ENCODE measurements around the gene KIR3DL1. TPM values are rescaled to one million over a fixed set of nuclear protein-coding genes. Genes with fewer than 3 reads are reported as not detected.
"Not testable (repeated sequence)": the region's sequence is repeated elsewhere in the genome, so short reads cannot be mapped to it uniquely, and the experiment has no call there.

The KIR3DL1 gene
- total RNA-seq, 1 experiment from 2014 or later = not detected

DNA sequence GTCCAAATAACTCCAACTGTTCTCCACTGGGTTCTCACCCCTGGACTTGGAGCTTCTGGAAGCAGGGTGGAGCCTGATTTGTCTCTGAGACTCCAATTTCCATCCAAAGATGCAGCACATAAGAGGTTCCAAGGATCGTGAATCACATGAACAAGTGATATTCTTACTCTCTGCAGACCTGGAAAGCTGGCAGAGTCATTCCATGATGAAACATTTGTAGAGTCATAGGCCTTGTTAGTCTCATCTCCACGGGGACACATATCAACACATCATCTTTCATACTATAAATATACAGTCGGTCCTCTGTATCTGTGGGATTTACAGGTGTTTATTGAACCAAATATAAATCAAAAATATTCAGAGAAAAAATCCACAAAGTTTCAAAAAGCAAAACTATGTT is 1.7 kb upstream of the KIR3DL1 start:
- DNase-seq (ENCODE audit: low read depth) = not testable (repeated sequence)

DNA sequence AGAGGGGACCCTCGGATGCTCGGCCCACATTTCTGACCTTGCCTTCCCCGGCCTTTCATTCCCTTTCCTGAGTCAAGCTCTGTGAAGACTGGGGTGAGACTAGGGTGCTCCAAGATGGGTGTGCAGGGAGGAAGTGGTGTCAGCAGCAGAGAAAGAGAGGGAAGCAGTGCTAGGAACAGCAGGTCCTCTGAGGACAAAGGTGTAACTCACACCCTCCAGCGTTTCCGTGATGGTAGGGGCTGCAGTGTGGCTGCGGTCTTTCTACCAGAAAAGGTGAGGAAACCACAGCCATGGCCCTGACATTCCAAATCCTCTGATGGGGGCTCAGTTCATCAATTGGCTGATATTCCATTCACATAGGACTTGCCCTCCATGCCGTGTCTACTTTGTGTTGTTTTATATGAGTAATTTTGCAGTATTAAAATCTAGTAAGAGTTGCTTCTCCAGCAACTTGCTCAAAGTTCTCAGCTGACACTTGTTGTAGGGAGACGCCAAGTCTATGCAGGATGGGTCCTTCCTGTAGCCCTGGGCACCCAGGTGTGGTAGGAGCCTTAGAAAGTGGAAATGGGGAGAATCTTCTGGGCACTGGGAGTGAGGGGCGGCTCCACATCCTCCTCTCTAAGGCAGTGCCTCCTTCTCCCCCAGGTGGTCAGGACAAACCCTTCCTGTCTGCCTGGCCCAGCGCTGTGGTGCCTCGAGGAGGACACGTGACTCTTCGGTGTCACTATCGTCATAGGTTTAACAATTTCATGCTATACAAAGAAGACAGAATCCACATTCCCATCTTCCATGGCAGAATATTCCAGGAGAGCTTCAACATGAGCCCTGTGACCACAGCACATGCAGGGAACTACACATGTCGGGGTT is 1.6 kb downstream of the KIR3DL1 start:
- DNase-seq (ENCODE audit: low read depth) = no peak

- DNase-seq (ENCODE audit: low read depth) = not testable (repeated sequence)
Measured at GRCh38 chr19:54824416-54824815, 8.1 kb downstream of the KIR3DL1 start.

DNA sequence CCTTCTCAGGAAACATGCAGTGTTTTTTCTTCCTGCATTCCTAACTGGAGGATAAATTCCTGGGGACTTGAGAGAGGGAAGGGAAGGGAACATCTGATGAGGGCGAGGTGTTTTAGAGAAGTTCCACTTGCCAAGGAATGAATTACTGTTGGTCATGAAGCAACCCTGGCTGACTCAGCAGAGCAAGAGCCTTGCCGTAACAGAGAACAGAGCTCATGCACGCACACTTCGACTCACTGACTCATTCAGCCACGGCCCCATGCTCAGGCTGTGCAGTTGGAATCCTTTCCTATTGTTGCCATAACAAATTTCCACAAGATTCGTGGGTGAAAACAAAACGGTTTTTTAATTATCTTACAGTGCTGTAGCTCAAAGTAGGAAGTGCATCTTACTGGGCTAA is 9.1 kb downstream of the KIR3DL1 start:
- not testable (repeated sequence) for DNase-seq (ENCODE audit: low read depth)

GRCh38 chr19:54828064-54828463 is 11.8 kb downstream of the KIR3DL1 start:
- not testable (repeated sequence) for DNase-seq (ENCODE audit: low read depth)

- DNase-seq (ENCODE audit: low read depth) = not testable (repeated sequence)
Measured at GRCh38 chr19:54832496-54832895, 16.2 kb downstream of the KIR3DL1 start, which contains the start of gene KIR2DS4. Gene KIR2DS4 (plus strand): TSS chr19:54832676.

GRCh38 chr19:54835126-54835525 is 18.9 kb downstream of the KIR3DL1 start:
- not testable (repeated sequence) for DNase-seq (ENCODE audit: low read depth)

GRCh38 chr19:54837522-54837921 is 21.3 kb downstream of the KIR3DL1 start:
- not testable (repeated sequence) for DNase-seq (ENCODE audit: low read depth)

- DNase-seq (ENCODE audit: low read depth) = not testable (repeated sequence)
Measured at GRCh38 chr19:54843171-54843570, 26.9 kb downstream of the KIR3DL1 start.

DNA sequence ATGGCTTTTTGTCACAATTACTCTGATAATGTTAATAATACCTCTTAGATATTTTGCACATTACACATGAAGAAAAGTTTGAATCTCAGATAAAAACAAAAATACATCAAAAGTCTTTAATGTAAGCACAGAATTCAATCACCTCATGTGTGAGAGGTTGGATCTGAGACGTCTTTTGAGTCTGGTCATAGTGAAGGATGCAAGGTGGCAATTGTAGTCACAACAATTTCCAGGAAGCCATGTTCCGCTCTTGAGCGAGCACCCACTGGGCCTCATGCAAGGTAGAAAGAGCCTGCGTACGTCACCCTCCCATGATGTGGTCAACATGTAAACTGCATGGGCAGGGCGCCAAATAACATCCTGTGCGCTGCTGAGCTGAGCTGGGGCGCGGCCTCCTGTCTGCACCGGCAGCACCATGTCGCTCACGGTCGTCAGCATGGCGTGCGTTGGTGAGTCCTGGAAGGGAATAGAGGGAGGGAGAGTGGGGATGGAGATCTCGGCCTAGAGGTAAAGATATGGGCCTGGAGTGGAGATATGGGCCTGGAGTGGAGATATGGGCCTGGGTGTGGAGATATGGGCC is 33.9 kb downstream of the KIR3DL1 start, which contains the start of gene KIR3DL2:
Gene KIR3DL2, plus strand, starts transcription at position 383 of the 580 bp plus-strand sequence. Its CDS starts 33 bp downstream, at position 416.
- DNase-seq (ENCODE audit: low read depth) = not testable (repeated sequence)

GRCh38 chr19:54850930-54851329 is 34.7 kb downstream of the KIR3DL1 start:
- no peak for DNase-seq (ENCODE audit: low read depth)

DNA sequence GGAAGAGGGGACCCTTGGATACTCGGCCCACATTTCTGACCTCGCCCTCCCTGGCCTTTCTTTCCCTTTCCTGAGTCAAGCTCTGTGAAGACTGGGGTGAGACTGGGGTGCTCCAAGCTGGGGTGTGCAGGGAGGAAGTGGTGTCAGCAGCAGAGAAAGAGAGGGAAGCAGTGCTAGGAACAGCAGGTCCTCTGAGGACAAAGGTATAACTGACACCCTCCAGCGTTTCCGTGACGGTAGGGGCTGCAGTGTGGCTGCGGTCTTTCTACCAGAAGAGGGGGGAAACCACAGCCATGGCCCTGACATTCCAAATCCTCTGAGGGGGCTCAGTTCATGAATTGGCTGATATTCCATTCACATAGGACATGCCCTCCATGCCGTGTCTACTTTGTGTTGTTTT is 35.1 kb downstream of the KIR3DL1 start:
- no peak for DNase-seq (ENCODE audit: low read depth)

DNA sequence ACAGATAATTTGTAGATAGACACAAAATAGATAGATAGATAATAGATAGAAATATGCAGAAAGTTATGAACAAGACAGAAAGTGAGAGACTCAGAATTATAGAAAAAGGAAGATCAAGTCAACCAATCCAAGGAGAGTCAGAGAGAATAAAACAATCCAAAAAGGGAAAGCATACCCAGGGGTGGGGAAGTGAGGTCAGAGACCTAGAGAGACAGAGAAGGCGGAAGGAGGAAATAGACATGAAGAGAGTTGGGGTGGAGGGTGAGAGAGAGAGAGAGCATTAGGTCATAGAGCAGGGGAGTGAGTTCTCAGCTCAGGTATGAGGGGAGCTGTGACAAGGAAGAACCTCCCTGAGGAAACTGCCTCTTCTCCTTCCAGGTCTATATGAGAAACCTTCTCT is 39.0 kb downstream of the KIR3DL1 start:
- not testable (repeated sequence) for DNase-seq (ENCODE audit: low read depth)

DNA sequence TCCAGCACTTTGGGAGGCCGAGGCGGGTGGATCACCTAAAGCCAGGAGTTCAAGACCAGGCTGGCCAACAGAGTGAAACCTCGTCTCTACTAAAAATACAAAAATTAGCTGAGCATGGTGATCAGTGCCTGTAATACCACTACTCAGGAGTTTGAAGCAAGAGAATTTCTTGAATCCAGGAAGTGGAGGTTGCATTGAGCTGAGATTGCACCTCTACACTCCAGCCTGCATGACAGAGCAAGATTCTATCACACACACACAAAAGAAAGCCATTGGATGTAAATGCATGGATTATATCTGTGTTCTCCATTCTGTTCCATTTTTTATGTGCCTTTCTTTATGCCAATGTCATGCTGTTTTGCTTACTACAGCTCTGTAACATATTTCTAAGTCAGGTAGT is 42.2 kb downstream of the KIR3DL1 start:
- not testable (repeated sequence) for DNase-seq (ENCODE audit: low read depth)

DNA sequence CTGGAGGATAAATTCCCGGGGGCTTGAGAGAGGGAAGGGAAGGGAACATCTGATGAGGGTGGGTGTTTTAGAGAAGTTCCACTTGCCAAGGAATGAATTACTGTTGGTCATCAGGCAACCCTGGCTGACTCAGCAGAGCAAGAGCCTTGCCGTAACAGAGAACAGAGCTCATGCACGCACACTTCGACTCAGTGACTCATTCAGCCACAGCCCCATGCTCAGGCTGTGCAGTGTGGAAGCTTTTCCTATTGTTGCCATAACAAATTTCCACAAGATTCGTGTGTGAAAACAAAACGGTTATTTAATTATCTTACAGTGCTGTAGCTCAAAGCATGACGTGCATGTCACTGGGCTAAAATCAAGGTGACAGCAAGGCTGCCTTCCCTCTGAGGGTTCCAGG is 43.2 kb downstream of the KIR3DL1 start:
- DNase-seq (ENCODE audit: low read depth) = peak; percentile 79

DNA sequence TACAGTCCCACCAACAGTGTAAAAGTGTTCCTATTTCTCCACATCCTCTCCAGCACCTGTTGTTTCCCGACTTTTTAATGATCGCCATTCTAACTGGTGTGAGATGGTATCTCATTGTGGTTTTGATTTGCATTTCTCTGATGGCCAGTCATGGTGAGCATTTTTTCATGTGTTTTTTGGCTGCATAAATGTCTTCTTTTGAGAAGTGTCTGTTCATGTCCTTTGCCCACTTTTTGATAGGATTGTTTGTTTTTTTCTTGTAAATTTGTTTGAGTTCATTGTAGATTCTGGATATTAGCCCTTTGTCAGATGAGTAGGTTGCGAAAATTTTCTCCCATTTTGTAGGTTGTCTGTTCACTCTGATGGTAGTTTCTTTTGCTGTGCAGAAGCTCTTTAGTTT is 47.2 kb downstream of the KIR3DL1 start:
- DNase-seq (ENCODE audit: low read depth) = not testable (repeated sequence)

DNA sequence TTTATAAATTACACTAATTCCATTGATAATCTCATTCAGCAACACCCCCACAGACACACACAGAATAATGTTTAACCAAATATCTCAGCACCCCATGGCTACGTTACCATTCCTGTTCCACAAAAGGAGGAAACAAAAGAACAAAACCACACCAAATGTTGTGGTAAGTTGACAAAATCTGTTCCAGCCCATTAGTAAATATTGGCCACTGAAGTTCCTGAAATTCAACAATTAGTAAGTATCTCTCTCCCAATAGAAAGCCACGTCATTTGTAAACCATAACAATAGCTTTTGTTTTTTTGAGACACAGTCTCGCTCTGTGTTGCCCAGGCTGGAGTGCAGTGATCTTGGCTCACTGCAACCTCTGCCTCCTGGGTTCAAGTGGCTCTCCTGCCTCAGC is 55.4 kb downstream of the KIR3DL1 start:
- DNase-seq (ENCODE audit: low read depth) = no peak

GRCh38 chr19:54873990-54874389 is 57.7 kb downstream of the KIR3DL1 start, which contains the start of gene FCAR:
Gene FCAR (plus strand): TSS chr19:54874235. CDS start chr19:54874290, 55 bp downstream.
- no peak for DNase-seq (ENCODE audit: low read depth)

DNA sequence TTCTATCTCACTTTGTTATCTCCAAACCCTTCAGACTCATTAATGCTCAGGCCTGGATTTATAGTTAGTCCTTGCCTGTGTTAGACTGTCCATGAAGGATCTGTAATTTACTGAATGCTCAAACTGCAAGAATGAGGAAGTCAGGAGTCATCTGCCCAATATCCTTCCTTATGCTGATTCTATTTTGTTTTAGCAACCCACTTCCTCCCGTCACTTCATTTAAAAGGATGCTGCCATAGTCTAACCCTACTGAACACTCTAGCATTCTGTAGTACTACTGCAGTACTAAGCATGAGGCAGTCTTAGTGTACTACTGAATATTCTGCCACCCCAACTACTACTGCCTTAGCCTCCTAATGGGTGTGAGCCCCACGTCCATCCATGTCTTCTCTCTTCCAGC is 59.2 kb downstream of the KIR3DL1 start:
- no peak for DNase-seq (ENCODE audit: low read depth)

DNA sequence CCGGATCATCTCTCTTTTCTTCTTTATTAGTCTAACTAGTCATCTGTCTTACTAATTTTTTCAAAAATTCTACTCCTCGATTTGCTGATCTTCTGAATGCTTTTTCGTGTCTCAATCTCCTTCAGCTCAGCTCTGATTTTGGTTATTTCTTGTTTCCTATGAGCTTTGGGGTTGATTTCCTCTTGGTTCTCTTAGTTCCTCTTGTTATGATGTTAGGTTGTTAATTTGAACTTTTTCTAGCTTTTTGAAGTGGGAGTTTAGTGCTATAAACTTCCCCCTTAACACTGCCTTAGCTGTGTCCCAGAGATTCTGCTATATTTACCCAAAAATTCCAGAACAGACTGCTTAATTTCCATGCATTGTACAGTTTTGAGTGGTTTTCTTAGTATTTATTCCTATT is 61.2 kb downstream of the KIR3DL1 start:
- DNase-seq (ENCODE audit: low read depth) = no peak
